ENCODE results near the gene RPN2. TPM values are rescaled to one million over a fixed set of nuclear protein-coding genes. Genes with fewer than 3 reads are reported as not detected.

Gene RPN2
- total and polyA plus RNA-seq, 9 of the 15 experiments (the other 6 are each of a cell fraction or from before 2014, with no cell fraction given) = 168 to 548 (median 325) TPM

DNA sequence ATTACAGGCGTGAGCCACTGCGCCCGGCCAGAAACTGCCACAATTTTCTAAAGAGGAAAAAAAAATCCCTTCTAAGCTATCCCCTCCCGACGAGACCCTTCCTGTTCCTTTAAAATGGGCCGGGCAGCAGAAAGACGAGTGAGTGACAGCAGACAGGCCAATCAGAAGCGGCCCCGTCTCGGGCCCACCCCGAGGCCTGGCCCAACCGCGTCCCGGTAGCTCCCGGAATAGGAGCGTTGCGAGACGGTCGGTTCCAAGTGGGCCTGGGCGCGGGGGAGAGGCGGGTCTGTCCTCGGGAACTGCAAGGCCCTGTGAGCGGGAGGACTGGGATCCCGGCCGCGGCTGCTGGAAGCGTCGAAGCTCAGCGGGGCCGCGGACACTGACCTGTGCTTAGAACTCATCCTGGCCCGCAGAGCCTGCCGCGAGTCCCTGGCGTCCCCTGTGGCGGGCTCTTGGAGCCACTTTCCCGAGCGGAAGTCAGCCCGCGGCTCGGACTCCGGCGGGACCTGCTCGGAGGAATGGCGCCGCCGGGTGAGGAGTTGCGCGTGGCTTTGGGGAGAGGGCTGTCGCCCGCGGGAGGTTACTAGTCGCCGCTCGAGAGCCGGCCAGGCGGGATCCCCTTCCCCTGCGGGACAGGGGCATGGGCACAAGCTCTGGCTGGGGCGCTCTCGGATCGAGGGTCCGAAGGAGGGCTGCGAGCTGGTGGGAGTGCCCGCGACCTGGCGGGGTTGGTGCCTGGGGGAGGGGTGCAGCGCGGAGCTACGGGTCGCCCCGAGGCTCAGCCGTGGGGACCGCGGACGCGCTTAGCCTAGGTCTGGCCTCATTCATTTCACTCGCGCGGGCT lies at the start of gene RPN2, which contains the start of gene MROH8 (continued):
- TF ChIP-seq, protein P1, sequence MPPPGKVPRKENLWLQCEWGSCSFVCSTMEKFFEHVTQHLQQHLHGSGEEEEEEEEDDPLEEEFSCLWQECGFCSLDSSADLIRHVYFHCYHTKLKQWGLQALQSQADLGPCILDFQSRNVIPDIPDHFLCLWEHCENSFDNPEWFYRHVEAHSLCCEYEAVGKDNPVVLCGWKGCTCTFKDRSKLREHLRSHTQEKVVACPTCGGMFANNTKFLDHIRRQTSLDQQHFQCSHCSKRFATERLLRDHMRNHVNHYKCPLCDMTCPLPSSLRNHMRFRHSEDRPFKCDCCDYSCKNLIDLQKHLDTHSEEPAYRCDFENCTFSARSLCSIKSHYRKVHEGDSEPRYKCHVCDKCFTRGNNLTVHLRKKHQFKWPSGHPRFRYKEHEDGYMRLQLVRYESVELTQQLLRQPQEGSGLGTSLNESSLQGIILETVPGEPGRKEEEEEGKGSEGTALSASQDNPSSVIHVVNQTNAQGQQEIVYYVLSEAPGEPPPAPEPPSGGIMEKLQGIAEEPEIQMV (tag; conservative IDR thresholded peaks at IDR 0.05; ENCODE audit: low read depth) = peak; percentile 67
- TF ChIP-seq RAD21 (CRISPR knock-in tag; conservative IDR thresholded peaks at IDR 0.05 in 1 of 2, IDR thresholded peaks at IDR 0.05 in 1 of 2) (no peak), TBL1XR1 (IDR thresholded peaks at IDR 0.05; ENCODE audit: low read length in 2 of 2) (no peak), RBM22 (IDR thresholded peaks at IDR 0.05; ENCODE audit: low read depth, low read length, poor library complexity, severe bottlenecking) (peak; percentile 57), MTF1 (CRISPR knock-in tag; IDR thresholded peaks at IDR 0.05; ENCODE audit: borderline replicate concordance) (no peak), HNRNPL (IDR thresholded peaks at IDR 0.05; ENCODE audit: low read depth, low read length) (peak; percentile 68; the same call in 1 of the 2 replicates), ZNF311 (CRISPR knock-in tag; IDR thresholded peaks at IDR 0.05) (no peak), NFYB (IDR thresholded peaks at IDR 0.05; ENCODE audit: extremely low read depth, insufficient read length) (peak; percentile 91), PTBP1 (IDR thresholded peaks at IDR 0.05; ENCODE audit: low read depth, low read length) (no peak), HOXB6 (CRISPR knock-in tag; IDR thresholded peaks at IDR 0.05; ENCODE audit: borderline replicate concordance) (no peak), CBFA2T2 (conservative IDR thresholded peaks at IDR 0.05) (no peak), KHSRP (IDR thresholded peaks at IDR 0.05) (no peak), ZNF717 (CRISPR knock-in tag; IDR thresholded peaks at IDR 0.05) (no peak), EHMT2 (IDR thresholded peaks at IDR 0.05) (no peak), DNMT1 (IDR thresholded peaks at IDR 0.05) (no peak), SP1 (CRISPR knock-in tag; IDR thresholded peaks at IDR 0.05) (no peak; the same call in none of the 2 replicates), IFI16 (CRISPR knock-in tag; IDR thresholded peaks at IDR 0.05) (no peak), MTA2 (IDR thresholded peaks at IDR 0.05; ENCODE audit: low read depth) (no peak)
- TF ChIP-seq, protein P2, sequence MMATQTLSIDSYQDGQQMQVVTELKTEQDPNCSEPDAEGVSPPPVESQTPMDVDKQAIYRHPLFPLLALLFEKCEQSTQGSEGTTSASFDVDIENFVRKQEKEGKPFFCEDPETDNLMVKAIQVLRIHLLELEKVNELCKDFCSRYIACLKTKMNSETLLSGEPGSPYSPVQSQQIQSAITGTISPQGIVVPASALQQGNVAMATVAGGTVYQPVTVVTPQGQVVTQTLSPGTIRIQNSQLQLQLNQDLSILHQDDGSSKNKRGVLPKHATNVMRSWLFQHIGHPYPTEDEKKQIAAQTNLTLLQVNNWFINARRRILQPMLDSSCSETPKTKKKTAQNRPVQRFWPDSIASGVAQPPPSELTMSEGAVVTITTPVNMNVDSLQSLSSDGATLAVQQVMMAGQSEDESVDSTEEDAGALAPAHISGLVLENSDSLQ (IDR thresholded peaks at IDR 0.05) = peak; percentile 100
- TF ChIP-seq, protein P3, sequence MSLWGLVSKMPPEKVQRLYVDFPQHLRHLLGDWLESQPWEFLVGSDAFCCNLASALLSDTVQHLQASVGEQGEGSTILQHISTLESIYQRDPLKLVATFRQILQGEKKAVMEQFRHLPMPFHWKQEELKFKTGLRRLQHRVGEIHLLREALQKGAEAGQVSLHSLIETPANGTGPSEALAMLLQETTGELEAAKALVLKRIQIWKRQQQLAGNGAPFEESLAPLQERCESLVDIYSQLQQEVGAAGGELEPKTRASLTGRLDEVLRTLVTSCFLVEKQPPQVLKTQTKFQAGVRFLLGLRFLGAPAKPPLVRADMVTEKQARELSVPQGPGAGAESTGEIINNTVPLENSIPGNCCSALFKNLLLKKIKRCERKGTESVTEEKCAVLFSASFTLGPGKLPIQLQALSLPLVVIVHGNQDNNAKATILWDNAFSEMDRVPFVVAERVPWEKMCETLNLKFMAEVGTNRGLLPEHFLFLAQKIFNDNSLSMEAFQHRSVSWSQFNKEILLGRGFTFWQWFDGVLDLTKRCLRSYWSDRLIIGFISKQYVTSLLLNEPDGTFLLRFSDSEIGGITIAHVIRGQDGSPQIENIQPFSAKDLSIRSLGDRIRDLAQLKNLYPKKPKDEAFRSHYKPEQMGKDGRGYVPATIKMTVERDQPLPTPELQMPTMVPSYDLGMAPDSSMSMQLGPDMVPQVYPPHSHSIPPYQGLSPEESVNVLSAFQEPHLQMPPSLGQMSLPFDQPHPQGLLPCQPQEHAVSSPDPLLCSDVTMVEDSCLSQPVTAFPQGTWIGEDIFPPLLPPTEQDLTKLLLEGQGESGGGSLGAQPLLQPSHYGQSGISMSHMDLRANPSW (CRISPR knock-in tag; IDR thresholded peaks at IDR 0.05) = no peak
- TF ChIP-seq, protein P4, sequence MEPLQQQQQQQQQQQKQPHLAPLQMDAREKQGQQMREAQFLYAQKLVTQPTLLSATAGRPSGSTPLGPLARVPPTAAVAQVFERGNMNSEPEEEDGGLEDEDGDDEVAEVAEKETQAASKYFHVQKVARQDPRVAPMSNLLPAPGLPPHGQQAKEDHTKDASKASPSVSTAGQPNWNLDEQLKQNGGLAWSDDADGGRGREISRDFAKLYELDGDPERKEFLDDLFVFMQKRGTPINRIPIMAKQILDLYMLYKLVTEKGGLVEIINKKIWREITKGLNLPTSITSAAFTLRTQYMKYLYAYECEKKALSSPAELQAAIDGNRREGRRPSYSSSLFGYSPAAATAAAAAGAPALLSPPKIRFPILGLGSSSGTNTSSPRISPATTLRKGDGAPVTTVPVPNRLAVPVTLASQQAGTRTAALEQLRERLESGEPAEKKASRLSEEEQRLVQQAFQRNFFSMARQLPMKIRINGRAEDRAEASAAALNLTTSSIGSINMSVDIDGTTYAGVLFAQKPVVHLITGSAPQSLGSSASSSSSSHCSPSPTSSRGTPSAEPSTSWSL (CRISPR knock-in tag; IDR thresholded peaks at IDR 0.05; ENCODE audit: borderline replicate concordance) = no peak
